ENCODE results near the gene ALG12. TPM values are rescaled to one million over a fixed set of nuclear protein-coding genes. Genes with fewer than 3 reads are reported as not detected.

ALG12 gene
- total RNA-seq, 1 experiment from 2014 or later, result 16.3 TPM

- peak; percentile 79 for DNase-seq (ENCODE audit: low read depth)
Observed at GRCh38 chr22:49930596-49931412, 12.6 kb upstream of the ALG12 start.

GRCh38 chr22:49929994-49930575 lies 11.8 kb upstream of the ALG12 start:
- no peak for DNase-seq (ENCODE audit: low read depth)

GRCh38 chr22:49929211-49929979 lies 11.2 kb upstream of the ALG12 start:
- DNase-seq (ENCODE audit: low read depth), result peak; percentile 67

DNA sequence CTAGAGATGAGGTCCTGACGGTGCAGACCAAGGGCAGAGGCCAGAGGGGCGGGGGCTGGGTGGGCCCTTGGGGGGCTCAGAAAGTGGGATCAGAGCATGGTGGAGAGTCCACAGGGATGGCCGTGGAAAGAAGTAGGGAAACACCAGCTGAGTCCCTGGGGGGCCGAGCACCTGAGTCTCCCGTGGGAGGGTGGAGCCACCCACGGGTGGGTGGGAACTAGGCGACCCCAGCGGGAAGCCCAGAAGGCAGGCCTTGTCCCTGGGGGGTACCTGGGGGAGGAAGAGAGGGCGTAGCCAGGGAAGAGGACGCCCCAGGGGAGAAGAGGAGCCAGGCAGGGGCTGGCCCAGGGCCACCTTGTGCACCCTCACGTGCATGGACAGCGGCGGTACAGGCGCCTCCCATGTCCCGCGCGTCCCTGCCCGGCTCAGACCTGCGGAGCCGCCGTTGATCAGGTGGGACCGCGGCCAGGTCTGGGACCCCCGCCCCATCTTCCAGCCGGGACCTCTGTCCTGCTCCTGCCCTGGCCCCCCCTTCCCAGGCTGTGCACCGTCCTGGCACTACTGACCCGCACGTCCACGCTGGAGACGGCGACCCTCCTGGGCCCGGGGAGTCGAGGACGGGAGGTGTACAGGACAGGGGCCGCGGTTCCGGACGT lies 10.4 kb upstream of the ALG12 start:
- DNase-seq (ENCODE audit: low read depth), result no peak

GRCh38 chr22:49928185-49928495 lies 9.9 kb upstream of the ALG12 start:
- no peak for DNase-seq (ENCODE audit: low read depth)

- DNase-seq (ENCODE audit: low read depth), result no peak
Observed at GRCh38 chr22:49927483-49928184, 9.4 kb upstream of the ALG12 start.

GRCh38 chr22:49926916-49927315 lies 8.7 kb upstream of the ALG12 start:
- no peak for DNase-seq (ENCODE audit: low read depth)

- no peak for DNase-seq (ENCODE audit: low read depth)
Observed at GRCh38 chr22:49925525-49926128, 7.4 kb upstream of the ALG12 start.

DNA sequence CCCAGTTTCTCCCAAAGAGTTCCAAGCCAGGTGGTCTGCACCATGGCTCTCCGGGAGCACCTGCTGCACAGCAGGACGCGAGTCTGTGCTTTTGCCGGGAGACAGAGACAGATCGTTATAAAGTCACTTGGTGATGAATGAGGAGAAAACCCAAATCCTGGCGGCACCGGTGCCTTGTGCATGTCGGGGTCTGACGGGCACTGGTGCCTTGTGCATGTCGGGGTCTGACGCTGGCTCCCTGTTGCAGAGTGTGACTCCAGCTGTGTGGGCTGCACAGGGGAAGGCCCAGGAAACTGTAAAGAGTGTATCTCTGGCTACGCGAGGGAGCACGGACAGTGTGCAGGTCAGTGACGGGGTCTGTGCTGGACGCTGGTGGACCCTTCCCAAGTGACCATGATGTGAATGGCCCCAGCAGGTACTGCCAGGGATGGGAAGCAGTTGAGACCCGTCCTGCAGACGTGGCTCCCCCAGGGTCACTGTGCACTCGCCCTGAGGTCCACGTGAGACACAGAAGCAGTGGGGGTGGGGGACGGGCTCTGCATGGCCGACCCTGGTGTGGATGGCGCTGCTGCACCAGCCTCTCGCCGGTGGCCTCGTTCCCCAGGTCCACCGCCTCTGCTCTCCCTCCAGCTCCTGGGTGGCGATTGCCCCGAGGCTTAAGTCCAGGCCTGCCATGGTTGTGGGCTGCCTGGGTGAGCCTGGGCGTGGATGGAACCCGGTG lies 6.0 kb upstream of the ALG12 start:
- no peak for DNase-seq (ENCODE audit: low read depth)

- DNase-seq (ENCODE audit: low read depth), result no peak
Observed at GRCh38 chr22:49923445-49923844, 5.2 kb upstream of the ALG12 start.

DNA sequence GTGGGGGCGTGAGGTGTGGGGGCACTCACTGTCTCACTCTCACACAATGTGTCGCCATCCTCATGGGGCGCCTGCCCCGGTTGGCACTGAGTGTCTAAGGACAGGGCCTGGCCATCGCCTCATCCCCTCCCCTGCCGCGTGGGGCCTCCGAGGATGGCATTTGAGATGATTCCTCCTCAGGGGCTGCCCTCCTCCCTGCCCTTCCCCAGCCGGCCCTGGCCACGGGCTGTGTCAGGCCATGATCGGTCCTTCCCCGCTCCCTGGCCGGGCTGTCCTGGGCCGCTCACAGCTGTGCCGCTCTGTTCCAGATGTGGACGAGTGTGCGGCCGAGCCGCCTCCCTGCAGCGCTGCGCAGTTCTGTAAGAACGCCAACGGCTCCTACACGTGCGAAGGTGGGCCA lies 4.7 kb upstream of the ALG12 start:
- no peak for DNase-seq (ENCODE audit: low read depth)

GRCh38 chr22:49922484-49922883 lies 4.2 kb upstream of the ALG12 start:
- DNase-seq (ENCODE audit: low read depth), result no peak

DNA sequence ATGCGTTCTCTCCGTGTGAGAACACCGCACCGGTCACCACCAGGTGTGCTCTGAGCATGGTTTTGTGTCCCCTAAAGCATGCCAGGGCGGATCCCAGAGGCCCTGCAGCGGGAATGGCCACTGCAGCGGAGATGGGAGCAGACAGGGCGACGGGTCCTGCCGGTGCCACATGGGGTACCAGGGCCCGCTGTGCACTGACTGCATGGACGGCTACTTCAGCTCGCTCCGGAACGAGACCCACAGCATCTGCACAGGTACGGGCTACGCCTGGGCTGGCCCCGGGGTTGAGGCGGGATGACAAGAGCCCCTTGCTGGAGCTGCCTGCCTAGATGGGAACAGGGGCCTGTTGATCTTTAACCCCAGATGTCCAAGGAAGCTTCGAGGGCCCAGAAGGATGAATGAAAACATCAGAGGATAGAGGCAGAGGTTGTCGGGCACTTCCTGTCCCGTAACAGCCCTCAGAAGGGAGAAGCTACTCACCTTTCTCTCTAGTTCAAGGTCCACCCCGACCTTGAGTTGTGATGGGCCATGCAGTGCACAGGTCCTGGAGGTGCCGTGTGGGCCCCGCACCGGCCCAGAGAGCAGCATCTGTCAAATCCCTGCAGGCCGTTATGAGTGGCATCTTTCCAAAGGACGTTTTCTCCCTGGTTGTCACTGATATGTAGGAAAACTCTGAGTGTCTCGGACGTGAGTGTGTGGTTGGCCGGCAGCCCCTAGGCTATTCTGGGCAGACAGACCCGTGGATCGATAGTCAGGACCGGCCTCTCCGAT lies 3.5 kb upstream of the ALG12 start:
- DNase-seq (ENCODE audit: low read depth), result no peak

GRCh38 chr22:49920859-49921258 lies 2.6 kb upstream of the ALG12 start:
- DNase-seq (ENCODE audit: low read depth), result no peak

GRCh38 chr22:49918911-49919881 lies 958 bp upstream of the ALG12 start:
- DNase-seq (ENCODE audit: low read depth), result no peak

- DNase-seq (ENCODE audit: low read depth), result no peak
Observed at GRCh38 chr22:49916831-49917230, 1.4 kb downstream of the ALG12 start.

DNA sequence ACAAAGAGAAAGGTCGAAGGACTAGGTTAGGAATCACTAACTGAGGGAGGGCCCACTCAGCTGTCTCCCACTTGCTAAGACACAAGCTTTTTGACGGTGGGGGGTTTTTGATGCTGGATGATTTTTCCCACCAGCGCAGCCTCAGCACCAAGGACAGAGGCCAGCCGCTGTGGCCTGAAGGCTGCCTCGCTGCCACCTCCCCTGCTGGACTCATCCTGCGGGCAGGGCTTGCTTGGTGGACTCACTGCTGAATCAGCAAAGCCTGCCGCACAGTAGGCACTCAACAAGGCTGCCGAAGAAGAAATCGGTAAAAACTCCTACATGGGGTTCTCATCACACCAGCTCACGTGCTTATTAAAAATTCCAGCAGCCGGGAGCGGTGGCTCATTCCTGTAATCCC lies 2.6 kb downstream of the ALG12 start:
- no peak for DNase-seq (ENCODE audit: low read depth)

GRCh38 chr22:49914256-49914655 lies 4.0 kb downstream of the ALG12 start:
- DNase-seq (ENCODE audit: low read depth), result no peak

DNA sequence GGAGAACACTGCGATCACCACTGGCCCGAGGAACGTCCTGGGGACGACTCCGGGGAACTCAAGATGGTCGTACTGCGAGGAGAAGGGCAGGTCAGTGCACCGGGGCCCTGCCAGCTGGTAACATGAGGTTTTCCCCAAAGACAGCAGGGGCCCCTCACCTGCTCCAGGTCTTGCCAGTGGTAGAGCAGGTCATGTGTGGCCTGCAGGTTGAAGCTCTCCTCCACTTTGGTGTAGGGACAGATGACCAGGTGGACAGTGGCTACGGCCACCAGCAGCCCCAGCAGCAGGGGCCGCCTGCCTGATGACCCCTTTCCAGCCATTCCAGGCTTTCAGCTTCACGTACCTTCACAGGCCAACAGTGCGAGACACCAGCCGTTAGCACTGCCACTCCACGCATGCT lies 4.8 kb downstream of the ALG12 start:
- DNase-seq (ENCODE audit: low read depth), result no peak

Measured in Daoy (cell line).